SK-N-SH treated with all-trans-retinoic acid at 6 μM for 48 hours (cell line): ENCODE data around the gene HHIPL1.

Experiments
- ARNTL ChIP-seq: fragments of 450-650 bp; formaldehyde crosslinking; IDR thresholded peaks from 2 replicates; pipeline ENCODE4 v1.5.0; 2020; ENCODE audit warnings: low read depth, mild to moderate bottlenecking, moderate library complexity, borderline replicate concordance
- OSR1 ChIP-seq: fragments of 250-450 bp; sonication (Bioruptor Pico); IDR thresholded peaks from 2 replicates; pipeline ENCODE4 v1.8.0; 2022; ENCODE audit warnings: moderate library complexity, mild to moderate bottlenecking, inconsistent platforms
- PPARA ChIP-seq: fragments of 250-450 bp; sonication (Bioruptor Pico); IDR thresholded peaks from 2 replicates; pipeline ENCODE4 v1.5.0; 2020; ENCODE audit warnings: mild to moderate bottlenecking, borderline replicate concordance
- RARB ChIP-seq: fragments of 250-450 bp; sonication (Bioruptor Pico); IDR thresholded peaks from 2 replicates; pipeline ENCODE4 v1.8.0; 2021; ENCODE audit warnings: mild to moderate bottlenecking, moderate library complexity
- TCF4 ChIP-seq: fragments of 250-450 bp; sonication (Bioruptor Pico); IDR thresholded peaks from 2 replicates; pipeline ENCODE4 v1.8.0; 2021; ENCODE audit warnings: mild to moderate bottlenecking, moderate library complexity, borderline replicate concordance
- ZFP3 ChIP-seq: fragments of 250-450 bp; sonication (Bioruptor Pico); IDR thresholded peaks from 2 replicates; pipeline ENCODE4 v1.5.0; 2020; ENCODE audit warnings: mild to moderate bottlenecking, moderate library complexity
- ZNF565 ChIP-seq: fragments of 450-650 bp; formaldehyde crosslinking; conservative IDR thresholded peaks from 2 replicates; pipeline ENCODE4 v1.5.0; 2020; ENCODE audit warnings: low read depth, mild to moderate bottlenecking, moderate library complexity
- ZNF70 ChIP-seq: fragments of 450-650 bp; formaldehyde crosslinking; IDR thresholded peaks from 2 replicates; pipeline ENCODE4 v1.5.0; 2020; ENCODE audit warnings: mild to moderate bottlenecking, moderate library complexity
- TF ChIP-seq, protein P1 (sequence below): fragments of 250-450 bp; sonication (Bioruptor Pico); IDR thresholded peaks from 2 replicates; pipeline ENCODE4 v1.5.0; 2020; ENCODE audit warnings: mild to moderate bottlenecking, moderate library complexity
- TF ChIP-seq, protein P2 (sequence below): fragments of 250-450 bp; sonication (Bioruptor Pico); IDR thresholded peaks from 2 replicates; pipeline ENCODE4 v1.8.0; 2020; ENCODE audit warnings: mild to moderate bottlenecking, moderate library complexity, borderline replicate concordance

DNA sequence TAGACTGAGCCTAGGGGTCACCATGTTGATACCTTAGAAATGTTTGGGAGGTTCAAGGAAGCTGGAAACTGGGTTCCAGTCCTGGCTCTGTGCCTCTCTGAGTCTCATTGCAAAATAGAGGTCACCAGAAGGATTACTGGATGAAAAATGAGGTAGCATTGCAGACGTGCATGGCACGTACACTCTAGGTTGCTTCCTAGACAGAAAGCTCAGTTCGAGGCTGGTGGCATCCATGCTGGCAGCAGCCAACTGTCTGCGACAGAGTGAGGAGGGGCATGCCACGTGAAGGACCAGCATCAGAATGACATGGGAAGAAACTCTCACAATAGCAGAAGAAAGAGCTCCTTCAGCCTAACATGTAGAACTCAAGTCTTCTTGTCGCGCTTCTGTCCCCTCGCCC is 34.6 kb downstream of the HHIPL1 start:
- TF ChIP-seq ZNF565 (CRISPR knock-in tag) (no peak), PPARA (CRISPR knock-in tag) (no peak), RARB (CRISPR knock-in tag) (no peak), ARNTL (no peak), TCF4 (CRISPR knock-in tag) (no peak), ZFP3 (CRISPR knock-in tag) (no peak), ZNF70 (CRISPR knock-in tag) (no peak), OSR1 (no peak)
- TF ChIP-seq, protein P1, sequence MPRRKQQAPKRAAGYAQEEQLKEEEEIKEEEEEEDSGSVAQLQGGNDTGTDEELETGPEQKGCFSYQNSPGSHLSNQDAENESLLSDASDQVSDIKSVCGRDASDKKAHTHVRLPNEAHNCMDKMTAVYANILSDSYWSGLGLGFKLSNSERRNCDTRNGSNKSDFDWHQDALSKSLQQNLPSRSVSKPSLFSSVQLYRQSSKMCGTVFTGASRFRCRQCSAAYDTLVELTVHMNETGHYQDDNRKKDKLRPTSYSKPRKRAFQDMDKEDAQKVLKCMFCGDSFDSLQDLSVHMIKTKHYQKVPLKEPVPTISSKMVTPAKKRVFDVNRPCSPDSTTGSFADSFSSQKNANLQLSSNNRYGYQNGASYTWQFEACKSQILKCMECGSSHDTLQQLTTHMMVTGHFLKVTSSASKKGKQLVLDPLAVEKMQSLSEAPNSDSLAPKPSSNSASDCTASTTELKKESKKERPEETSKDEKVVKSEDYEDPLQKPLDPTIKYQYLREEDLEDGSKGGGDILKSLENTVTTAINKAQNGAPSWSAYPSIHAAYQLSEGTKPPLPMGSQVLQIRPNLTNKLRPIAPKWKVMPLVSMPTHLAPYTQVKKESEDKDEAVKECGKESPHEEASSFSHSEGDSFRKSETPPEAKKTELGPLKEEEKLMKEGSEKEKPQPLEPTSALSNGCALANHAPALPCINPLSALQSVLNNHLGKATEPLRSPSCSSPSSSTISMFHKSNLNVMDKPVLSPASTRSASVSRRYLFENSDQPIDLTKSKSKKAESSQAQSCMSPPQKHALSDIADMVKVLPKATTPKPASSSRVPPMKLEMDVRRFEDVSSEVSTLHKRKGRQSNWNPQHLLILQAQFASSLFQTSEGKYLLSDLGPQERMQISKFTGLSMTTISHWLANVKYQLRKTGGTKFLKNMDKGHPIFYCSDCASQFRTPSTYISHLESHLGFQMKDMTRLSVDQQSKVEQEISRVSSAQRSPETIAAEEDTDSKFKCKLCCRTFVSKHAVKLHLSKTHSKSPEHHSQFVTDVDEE (CRISPR knock-in tag), result no peak
- TF ChIP-seq, protein P2, sequence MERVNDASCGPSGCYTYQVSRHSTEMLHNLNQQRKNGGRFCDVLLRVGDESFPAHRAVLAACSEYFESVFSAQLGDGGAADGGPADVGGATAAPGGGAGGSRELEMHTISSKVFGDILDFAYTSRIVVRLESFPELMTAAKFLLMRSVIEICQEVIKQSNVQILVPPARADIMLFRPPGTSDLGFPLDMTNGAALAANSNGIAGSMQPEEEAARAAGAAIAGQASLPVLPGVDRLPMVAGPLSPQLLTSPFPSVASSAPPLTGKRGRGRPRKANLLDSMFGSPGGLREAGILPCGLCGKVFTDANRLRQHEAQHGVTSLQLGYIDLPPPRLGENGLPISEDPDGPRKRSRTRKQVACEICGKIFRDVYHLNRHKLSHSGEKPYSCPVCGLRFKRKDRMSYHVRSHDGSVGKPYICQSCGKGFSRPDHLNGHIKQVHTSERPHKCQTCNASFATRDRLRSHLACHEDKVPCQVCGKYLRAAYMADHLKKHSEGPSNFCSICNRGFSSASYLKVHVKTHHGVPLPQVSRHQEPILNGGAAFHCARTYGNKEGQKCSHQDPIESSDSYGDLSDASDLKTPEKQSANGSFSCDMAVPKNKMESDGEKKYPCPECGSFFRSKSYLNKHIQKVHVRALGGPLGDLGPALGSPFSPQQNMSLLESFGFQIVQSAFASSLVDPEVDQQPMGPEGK (CRISPR knock-in tag), result no peak
